Retina (tissue), 1 donor: ENCODE measurements around the gene PPP4R3B.
A peak's percentile ranks its signal among the peaks of the same experiment; 100 is the strongest.
"Not testable (repeated sequence)": the region's sequence is repeated elsewhere in the genome, so short reads cannot be mapped to it uniquely, and the experiment has no call there.

Source experiments
- DNase-seq: peaks from one replicate; pipeline ENCODE4 v3.0.0-alpha.2; 2016

The PPP4R3B gene

GRCh38 chr2:55617175-55618024 lies at the start of gene PPP4R3B:
TSS of gene PPP4R3B (minus strand) at chr2:55617622. CDS start at chr2:55617285, 337 bp downstream.
- peak; percentile 98 for DNase-seq

GRCh38 chr2:55653255-55653654 lies 35.8 kb upstream of the PPP4R3B start:
- DNase-seq = no peak

- no peak for DNase-seq
Observed at GRCh38 chr2:55649211-55649610, 31.8 kb upstream of the PPP4R3B start.

GRCh38 chr2:55636831-55637230 lies 19.4 kb upstream of the PPP4R3B start:
- no peak for DNase-seq

GRCh38 chr2:55628931-55629330 lies 11.5 kb upstream of the PPP4R3B start:
- DNase-seq = no peak

GRCh38 chr2:55627915-55628314 lies 10.5 kb upstream of the PPP4R3B start:
- no peak for DNase-seq

GRCh38 chr2:55621802-55622201 lies 4.4 kb upstream of the PPP4R3B start:
- no peak for DNase-seq

GRCh38 chr2:55620123-55620779 lies 2.8 kb upstream of the PPP4R3B start:
- DNase-seq = no peak

GRCh38 chr2:55618275-55619055 lies 1.0 kb upstream of the PPP4R3B start:
- DNase-seq = peak; percentile 83

GRCh38 chr2:55618025-55618274 lies 528 bp upstream of the PPP4R3B start:
- no peak for DNase-seq

GRCh38 chr2:55616551-55617174 lies 759 bp downstream of the PPP4R3B start:
- DNase-seq = no peak

- DNase-seq = no peak
Observed at GRCh38 chr2:55611997-55612396, 5.4 kb downstream of the PPP4R3B start.

- no peak for DNase-seq
Observed at GRCh38 chr2:55610954-55611743, 6.3 kb downstream of the PPP4R3B start.

GRCh38 chr2:55609938-55610578 lies 7.4 kb downstream of the PPP4R3B start:
- no peak for DNase-seq

- no peak for DNase-seq
Observed at GRCh38 chr2:55609193-55609794, 8.1 kb downstream of the PPP4R3B start.

GRCh38 chr2:55607717-55608116 lies 9.7 kb downstream of the PPP4R3B start:
- DNase-seq = no peak

- no peak for DNase-seq
Observed at GRCh38 chr2:55604027-55604565, 13.3 kb downstream of the PPP4R3B start.

- no peak for DNase-seq
Observed at GRCh38 chr2:55601849-55602248, 15.6 kb downstream of the PPP4R3B start.

GRCh38 chr2:55598056-55598795 lies 19.2 kb downstream of the PPP4R3B start:
- DNase-seq = no peak

GRCh38 chr2:55596795-55597194 lies 20.6 kb downstream of the PPP4R3B start:
- not testable (repeated sequence) for DNase-seq
